Epithelial cell of proximal tubule (primary cell): ENCODE measurements around the gene GAS6. TPM values are rescaled to one million over a fixed set of nuclear protein-coding genes. Genes with fewer than 3 reads are reported as not detected.

Source experiments
- DNase-seq: peaks from one replicate; pipeline ENCODE4 v3.0.0-alpha.2; 2011; ENCODE audit warnings: low read depth
- H3K4me3 ChIP-seq: 2 replicates; pipeline ENCODE4 v1.5.1; 2011; ENCODE audit warnings: low read depth, mild to moderate bottlenecking, low read length
- total RNA-seq: library from RNA; depleted of rRNA; stranded (reverse); fragments of >200 nt; gene quantifications from 2 replicates; pipeline ENCODE4 v1.2.3, GENCODE V29; 2015
- TF ChIP-seq, protein P1 (sequence below): conservative IDR thresholded peaks from 2 replicates; pipeline ENCODE4 v1.5.1; 2012; ENCODE audit warnings: low read depth, mild to moderate bottlenecking, low read length

The GAS6 gene
- total RNA-seq, 1 donor from 2014 or later: 127 TPM

DNA sequence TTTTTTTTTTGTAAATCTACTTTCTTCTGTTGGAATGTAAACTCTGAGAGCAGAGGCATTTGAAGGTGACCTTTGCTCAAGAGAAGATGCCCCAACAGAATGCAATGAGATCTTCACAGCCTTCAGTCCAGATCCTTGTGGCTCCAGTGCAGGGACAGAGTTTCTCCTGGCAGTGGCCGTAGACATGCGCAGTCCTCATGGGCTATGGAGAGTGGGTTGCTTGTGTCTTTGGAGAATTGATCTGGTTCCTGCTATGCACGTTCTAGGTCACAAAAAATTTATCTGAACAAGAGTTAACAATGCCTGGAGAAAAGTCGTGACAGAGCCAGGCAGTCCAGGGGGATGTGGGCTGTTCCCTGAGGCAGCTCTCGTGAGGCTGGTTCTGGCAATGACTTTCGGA lies 74.7 kb downstream of the GAS6 start:
- no peak overlapping the region for H3K4me3 ChIP-seq
- TF ChIP-seq, protein P1, sequence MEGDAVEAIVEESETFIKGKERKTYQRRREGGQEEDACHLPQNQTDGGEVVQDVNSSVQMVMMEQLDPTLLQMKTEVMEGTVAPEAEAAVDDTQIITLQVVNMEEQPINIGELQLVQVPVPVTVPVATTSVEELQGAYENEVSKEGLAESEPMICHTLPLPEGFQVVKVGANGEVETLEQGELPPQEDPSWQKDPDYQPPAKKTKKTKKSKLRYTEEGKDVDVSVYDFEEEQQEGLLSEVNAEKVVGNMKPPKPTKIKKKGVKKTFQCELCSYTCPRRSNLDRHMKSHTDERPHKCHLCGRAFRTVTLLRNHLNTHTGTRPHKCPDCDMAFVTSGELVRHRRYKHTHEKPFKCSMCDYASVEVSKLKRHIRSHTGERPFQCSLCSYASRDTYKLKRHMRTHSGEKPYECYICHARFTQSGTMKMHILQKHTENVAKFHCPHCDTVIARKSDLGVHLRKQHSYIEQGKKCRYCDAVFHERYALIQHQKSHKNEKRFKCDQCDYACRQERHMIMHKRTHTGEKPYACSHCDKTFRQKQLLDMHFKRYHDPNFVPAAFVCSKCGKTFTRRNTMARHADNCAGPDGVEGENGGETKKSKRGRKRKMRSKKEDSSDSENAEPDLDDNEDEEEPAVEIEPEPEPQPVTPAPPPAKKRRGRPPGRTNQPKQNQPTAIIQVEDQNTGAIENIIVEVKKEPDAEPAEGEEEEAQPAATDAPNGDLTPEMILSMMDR: no peak
- no peak for DNase-seq

DNA sequence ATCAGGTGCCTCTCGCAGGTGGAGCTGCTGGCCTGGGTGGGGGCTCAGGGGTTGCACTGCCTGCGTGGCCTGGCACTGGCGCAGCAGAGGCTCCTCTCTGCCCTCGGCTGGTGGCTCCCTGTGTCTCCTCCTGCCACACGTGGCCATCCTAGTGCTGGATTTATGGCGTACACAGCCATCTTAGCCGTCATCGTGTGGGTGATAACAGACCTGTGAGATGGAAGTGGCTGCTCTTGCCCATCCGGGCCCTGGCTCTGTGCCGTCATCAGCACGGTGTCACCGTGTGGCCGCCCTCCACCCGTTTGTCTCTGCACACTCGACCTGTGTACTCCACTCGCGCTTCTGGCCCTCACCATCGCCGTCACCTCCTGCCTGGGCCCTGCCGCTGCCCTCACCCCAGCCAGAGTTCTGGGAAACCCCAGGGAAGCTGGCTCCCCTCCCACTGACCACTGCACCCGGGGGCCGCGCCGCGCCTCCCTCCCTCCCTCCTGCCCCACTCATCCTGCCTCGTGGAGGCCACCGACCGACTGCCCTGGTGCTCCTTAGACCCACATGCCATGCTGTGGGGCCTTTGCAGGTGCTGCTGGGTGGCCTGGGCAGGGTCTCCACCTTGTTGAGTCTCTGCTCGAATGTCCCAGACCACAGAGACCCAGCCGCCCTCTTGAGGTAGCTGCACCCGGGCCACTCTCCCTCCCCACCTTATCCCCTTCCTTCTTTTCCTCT lies 75.3 kb downstream of the GAS6 start:
- TF ChIP-seq, protein P1: no peak
- DNase-seq: no peak

DNA sequence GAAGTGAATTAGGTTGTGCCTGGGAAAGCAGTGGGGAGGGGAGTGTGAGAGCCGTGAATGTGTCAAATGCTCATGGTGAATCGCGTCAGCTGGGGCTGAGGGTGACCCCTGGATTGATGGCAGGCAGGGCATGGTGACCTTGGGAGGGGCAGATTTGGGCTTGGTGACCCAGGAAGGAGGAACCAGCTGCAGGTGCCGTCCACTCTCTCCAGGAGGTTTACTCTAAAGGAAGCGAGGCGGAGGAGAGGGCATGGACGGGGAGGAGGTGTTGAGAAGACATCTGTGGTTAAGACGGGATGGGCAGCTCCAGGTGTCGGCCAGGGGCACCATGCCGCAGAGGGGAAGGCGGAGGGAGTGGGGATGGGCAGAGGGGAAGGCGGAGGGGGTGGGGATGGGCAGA lies 76.2 kb downstream of the GAS6 start:
- TF ChIP-seq, protein P1: no peak
- H3K4me3 ChIP-seq: no peak overlapping the region
- no peak for DNase-seq

More for the DNA sequence above, 75.3 kb downstream of the GAS6 start:
- H3K4me3 ChIP-seq: no peak overlapping the region

DNA sequence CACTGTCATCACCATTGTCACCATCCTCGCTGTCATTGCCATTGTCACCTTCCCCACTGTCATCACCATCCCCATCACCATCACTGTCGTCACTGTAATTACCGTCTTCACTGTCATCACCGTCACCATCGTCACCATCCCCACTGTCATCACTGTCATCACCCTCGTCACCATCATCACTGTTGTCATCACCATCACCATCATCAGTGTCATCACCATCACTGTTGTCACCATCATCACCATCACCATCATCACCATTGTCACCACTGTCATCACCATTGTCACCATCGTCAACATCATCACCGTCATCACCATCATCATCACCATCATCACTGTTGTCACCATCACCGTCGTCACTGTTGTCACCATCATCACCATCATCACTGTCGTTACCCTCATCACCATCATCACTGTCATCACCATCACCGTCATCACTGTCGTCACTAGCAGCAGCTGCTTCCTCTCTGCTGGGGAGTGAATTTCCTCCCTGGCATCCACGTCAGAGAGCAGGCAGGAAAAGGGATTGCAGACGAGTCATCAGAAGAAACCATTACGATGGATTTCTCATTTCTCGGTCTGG lies 77.5 kb downstream of the GAS6 start:
- DNase-seq: no peak
- no peak overlapping the region for H3K4me3 ChIP-seq
- TF ChIP-seq, protein P1: no peak

DNA sequence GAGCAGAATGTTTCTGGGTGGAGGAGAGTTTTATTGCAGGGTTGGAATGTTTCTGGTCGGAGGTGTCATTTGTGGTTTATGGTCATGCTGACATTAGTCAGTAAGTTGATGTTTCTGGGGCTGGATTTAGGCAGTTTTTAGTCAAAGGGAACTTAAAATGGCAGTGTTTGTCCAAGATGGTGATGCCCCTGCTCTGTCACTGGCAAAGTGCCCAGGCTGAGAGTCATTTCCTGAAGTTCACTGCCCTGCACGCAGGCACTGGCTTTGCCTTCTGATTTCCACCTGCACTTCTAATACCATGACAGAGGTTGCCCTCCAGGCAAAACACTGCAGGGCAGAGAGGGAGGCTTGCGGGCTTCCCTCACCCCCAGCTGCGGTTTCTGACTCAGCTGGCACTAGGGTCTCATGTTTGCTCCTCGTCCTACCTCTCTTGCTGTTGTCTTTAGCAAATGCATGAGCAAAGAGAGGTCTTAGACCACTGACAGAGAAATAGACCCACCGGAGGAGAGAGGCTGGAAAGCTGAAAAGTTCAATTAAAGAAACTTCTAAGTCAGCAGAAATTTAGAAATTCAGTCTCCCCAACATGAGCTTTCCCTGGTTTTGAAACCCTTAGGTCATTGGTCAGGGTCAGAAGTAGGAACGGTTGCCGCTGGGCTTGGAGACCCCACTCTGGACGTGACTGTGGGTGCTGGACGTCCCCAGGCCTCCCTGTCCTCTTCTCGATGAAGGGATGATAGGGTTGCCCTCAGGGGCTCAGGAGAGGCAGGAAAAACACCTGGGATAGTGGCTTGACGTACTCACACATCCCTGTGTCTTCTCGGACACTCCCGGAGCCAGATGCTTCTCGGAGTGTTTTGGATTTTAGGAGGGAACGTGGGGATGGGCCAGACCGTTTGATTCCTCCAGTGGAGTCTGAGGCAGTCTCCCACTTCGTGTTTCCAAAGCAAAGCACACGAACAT lies 78.5 kb downstream of the GAS6 start:
- TF ChIP-seq, protein P1: no peak
- no peak overlapping the region for H3K4me3 ChIP-seq
- DNase-seq: peak; percentile 87

DNA sequence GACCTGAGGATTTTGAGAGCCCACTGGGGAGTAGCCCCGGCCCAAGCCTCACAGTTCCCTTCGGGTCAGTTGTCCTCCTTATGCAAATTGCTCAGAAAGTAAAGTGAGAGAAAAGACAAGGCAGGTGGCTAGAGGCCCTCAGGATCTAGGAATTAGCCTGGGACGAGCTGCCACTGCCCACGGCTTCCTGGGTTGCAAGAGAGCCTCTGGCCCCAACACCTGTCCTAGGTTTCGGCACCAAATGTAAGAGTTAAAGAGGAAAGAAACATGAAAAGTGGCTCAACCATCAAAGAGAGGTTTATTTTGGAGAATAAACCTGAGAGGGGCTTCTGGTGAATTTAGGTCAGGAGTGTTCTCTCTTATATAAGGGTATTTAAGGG lies 79.2 kb downstream of the GAS6 start:
- H3K4me3 ChIP-seq: no peak overlapping the region
- no peak for DNase-seq
- TF ChIP-seq, protein P1: no peak
